HepG2 (cell line): ENCODE measurements around the gene EFCAB3. TPM values are rescaled to one million over a fixed set of nuclear protein-coding genes. Genes with fewer than 3 reads are reported as not detected.
A peak's percentile ranks its signal among the peaks of the same experiment; 100 is the strongest.
"Not testable (repeated sequence)": the region's sequence is repeated elsewhere in the genome, so short reads cannot be mapped to it uniquely, and the experiment has no call there.

Experiments used
- ATAC-seq: fragments of 200-7000 bp; cut with Tn5 transposase; 3 replicates; pipeline ENCODE4 v1.9.1; 2020; ENCODE audit warnings: mild to moderate bottlenecking, moderate library complexity
- BruUV-seq: library from RNA; stranded (reverse); fragments of 400-500 nt; replicated peaks from 2 replicates; lab custom pipeline; 2021; lab: Mats Ljungman, UMichigan
- CTCF ChIA-PET: fragments of 300-600 bp; formaldehyde crosslinking; extraction: SDS; loops from one replicate; lab custom pipeline; 2021; ENCODE audit warnings: low total read pairs, inconsistent platforms, low intra/inter-chr PET ratio; lab: Yijun Ruan, JAX
- POLR2A ChIA-PET: fragments of 350-600 bp; sonication (Branson Sonifier 250); formaldehyde crosslinking; loops from one replicate; lab custom pipeline; 2020; ENCODE audit warnings: antibody characterized with exemption, inconsistent platforms; lab: Yijun Ruan, JAX
- DNase-seq: peaks from one replicate; pipeline ENCODE4 v3.0.0-alpha.2; 2015; ENCODE audit warnings: low spot score
- FAIRE-seq: peaks from 3 replicates; lab custom pipeline; 2011; peaks lifted over from hg19 to GRCh38; lab: Jason Lieb, UNC
- H2AFZ ChIP-seq: one replicate; pipeline ENCODE4 v1.6.1; 2011; ENCODE audit warnings: low read length, inconsistent platforms
- H3K27ac ChIP-seq: fragments of 300-600 bp; 3 replicates; pipeline ENCODE4 v1.8.0; 2011; ENCODE audit warnings: mixed run types, mild to moderate bottlenecking, mixed read lengths, low read length, inconsistent platforms; ENCODE audit not compliant: insufficient read depth; ENCODE audit errors: extremely low read length
- H3K27me3 ChIP-seq, 2 experiments: fragments of 200-600 bp in 1 of 2; 2 replicates in 1 of 2; 3 replicates in 1 of 2; pipeline versions ENCODE4 v1.6.0 to v1.8.0; 2011; ENCODE audit warnings: low read length in 2 of 2, mild to moderate bottlenecking in 2 of 2, moderate library complexity in 2 of 2, inconsistent platforms in 1 of 2; ENCODE audit not compliant: insufficient read depth in 2 of 2, control insufficient read depth in 1 of 2
- H3K36me3 ChIP-seq, 2 experiments: fragments of 200-600 bp in 1 of 2; replicated peaks in 1 of 2; 2 replicates in 1 of 2; 3 replicates in 1 of 2; pipeline versions ENCODE4 v1.5.1 to v1.8.0; 2011; ENCODE audit warnings: low read length in 2 of 2, inconsistent platforms in 1 of 2; ENCODE audit not compliant: insufficient read depth in 2 of 2, control insufficient read depth in 1 of 2
- H3K4me1 ChIP-seq: 2 replicates; pipeline ENCODE4 v1.5.1; 2012; ENCODE audit warnings: low read length, inconsistent platforms; ENCODE audit not compliant: insufficient read depth
- H3K4me2 ChIP-seq: 2 replicates; pipeline ENCODE4 v1.6.0; 2011; ENCODE audit warnings: low read depth, low read length, inconsistent platforms
- H3K4me3 ChIP-seq, 3 experiments: fragments of 200-600 bp in 1 of 3; sonication (generic), shearing (Covaris generic) in 1 of 3; replicated peaks in 1 of 3; 2 replicates each; pipeline ENCODE4 v1.5.1; 2011 to 2016; ENCODE audit warnings: low read length in 3 of 3, inconsistent platforms in 2 of 3, low read depth in 2 of 3, mild to moderate bottlenecking in 2 of 3, control low read depth in 1 of 3, mixed read lengths in 1 of 3; ENCODE audit not compliant: insufficient read depth in 1 of 3
- H3K79me2 ChIP-seq: one replicate; pipeline ENCODE4 v1.6.1; 2011; ENCODE audit warnings: low read length, inconsistent platforms; ENCODE audit not compliant: insufficient read depth
- H3K9ac ChIP-seq: 2 replicates; pipeline ENCODE4 v1.6.0; 2011; ENCODE audit warnings: mild to moderate bottlenecking, low read depth, low read length, inconsistent platforms; ENCODE audit not compliant: insufficient read depth
- H3K9me3 ChIP-seq: 2 replicates; pipeline ENCODE4 v1.5.1; 2012; ENCODE audit warnings: mild to moderate bottlenecking, low read length
- H4K20me1 ChIP-seq: 2 replicates; pipeline ENCODE4 v1.6.0; 2011; ENCODE audit warnings: inconsistent platforms, mild to moderate bottlenecking, low read length, moderate library complexity; ENCODE audit not compliant: insufficient read depth
- HNRNPL ChIP-seq: fragments of 200-400 bp; formaldehyde crosslinking; IDR thresholded peaks from 2 replicates; pipeline ENCODE4 v1.6.1; 2017; ENCODE audit warnings: mild to moderate bottlenecking, low read depth, low read length
- STAT5B ChIP-seq: sonication (generic); formaldehyde crosslinking; IDR thresholded peaks from 2 replicates; pipeline ENCODE4 v1.4.0; 2020; ENCODE audit warnings: missing genetic modification reagents
- SUZ12 ChIP-seq: fragments of 150-350 bp; IDR thresholded peaks from 2 replicates; pipeline ENCODE4 v1.6.1; 2014; ENCODE audit warnings: low read depth, low read length
- TBX2 ChIP-seq: sonication (generic); formaldehyde crosslinking; IDR thresholded peaks from 2 replicates; pipeline ENCODE4 v1.5.0; 2020; ENCODE audit warnings: missing genetic modification reagents, mild to moderate bottlenecking, borderline replicate concordance
- ZNF12 ChIP-seq: sonication (generic); formaldehyde crosslinking; IDR thresholded peaks from 2 replicates; pipeline ENCODE4 v1.5.0; 2020; ENCODE audit warnings: missing genetic modification reagents
- ZNF280B ChIP-seq: sonication (generic); formaldehyde crosslinking; IDR thresholded peaks from 2 replicates; pipeline ENCODE4 v1.5.0; 2020; ENCODE audit warnings: missing genetic modification reagents, mild to moderate bottlenecking, borderline replicate concordance
- ZNF33A ChIP-seq: sonication (generic); formaldehyde crosslinking; IDR thresholded peaks from 2 replicates; pipeline ENCODE4 v1.5.1; 2020; ENCODE audit warnings: missing genetic modification reagents, mild to moderate bottlenecking, moderate library complexity, borderline replicate concordance
- WGBS: methylation state at CpG from one replicate; pipeline ENCODE4 v1.1.6; 2017; ENCODE audit warnings: low lambda C conversion rate; 5-methylcytosine and 5-hydroxymethylcytosine counted together
- in situ Hi-C: cut with HindIII; loops from 2 replicates; pipeline ENCODE4 v1.10.0; 2017; ENCODE audit warnings: low pct_unique_long_range_greater_than_20kb; ENCODE audit not compliant: extremely low pct_ligation_motif_present
- intact Hi-C: fragments of 100-400 bp; cut with micrococcal nuclease; formaldehyde crosslinking; loops from one replicate; pipeline ENCODE4 v1.10.0; 2022; ENCODE audit not compliant: unreplicated experiment
- polyA plus RNA-seq, 8 experiments: library from polyadenylated mRNA; depleted of rRNA in 3 of 8; stranded (reverse) in 7 of 8; unstranded in 1 of 8; fragments of >200 nt; fragmentation: Illumina TruSeq in 4 of 8; extraction: Trizol in 4 of 8; gene quantifications; 2 replicates each; pipeline versions ENCODE4 v1.2.1 to v1.2.3, GENCODE V29; 2011 to 2016; ENCODE audit warnings: low read depth in 4 of 8, missing spikeins in 1 of 8, mixed read lengths in 1 of 8; ENCODE audit not compliant: insufficient read depth in 1 of 8
- total RNA-seq, 5 experiments: library from RNA; depleted of rRNA; stranded (reverse); fragments of >200 nt; fragmentation: Illumina TruSeq; extraction: Trizol; gene quantifications; 2 replicates each; pipeline ENCODE4 v1.2.3, GENCODE V29; 2016; ENCODE audit warnings: low read depth in 1 of 5

Gene EFCAB3
- total and polyA plus RNA-seq, 2 of the 13 experiments (the other 11 are each of a cell fraction or from before 2014, with no cell fraction given) = not detected

- ChIA-PET POLR2A (no interaction called here), CTCF (no interaction called here)
- no peak for TF ChIP-seq ZNF33A (CRISPR knock-in tag)
- TF ChIP-seq STAT5B (CRISPR knock-in tag) = no peak
- TF ChIP-seq TBX2 = no peak
- TF ChIP-seq HNRNPL = no peak
- no peak for TF ChIP-seq SUZ12
- TF ChIP-seq ZNF280B (CRISPR knock-in tag) = no peak
- TF ChIP-seq ZNF12 (CRISPR knock-in tag) = no peak
- no peaks in the 10 kb centered on the region for H4K20me1 ChIP-seq
- H3K4me3 ChIP-seq = no peak overlapping the region
- H3K4me1 ChIP-seq = peaks cover 6% of the 10 kb centered on the region; the same call in 1 of the 2 replicates
- peaks cover 17 to 66% of the 10 kb centered on the region in 2 experiments for H3K36me3 ChIP-seq
- H3K9ac ChIP-seq = no peak overlapping the region
- DNase-seq = no peak
- H3K27me3 ChIP-seq = no peaks in the 10 kb centered on the region
- no peak overlapping the region for H2AFZ ChIP-seq
- in situ Hi-C loops (no loop called here), intact Hi-C loops (no loop called here)
- BruUV-seq = no TSS peak
- no peaks in the 10 kb centered on the region for H3K79me2 ChIP-seq
- no peak overlapping the region for H3K27ac ChIP-seq
- no peak overlapping the region for H3K4me2 ChIP-seq
- H3K9me3 ChIP-seq = no peaks in the 10 kb centered on the region
- no peak for FAIRE-seq
- ATAC-seq = no peak
- WGBS = 94% methylated on average over 4 of the region's 4 CpGs
These were observed 63.7 kb downstream of the EFCAB3 start for GRCh38 chr17:62444063-62444462.

- H3K27ac ChIP-seq, DNase-seq, FAIRE-seq, CTCF ChIA-PET, ATAC-seq, H3K79me2 ChIP-seq, H2AFZ ChIP-seq, POLR2A ChIA-PET, H3K4me2 ChIP-seq, H3K27me3 ChIP-seq, in situ Hi-C loops, H3K9me3 ChIP-seq, H3K4me3 ChIP-seq, H4K20me1 ChIP-seq, H3K9ac ChIP-seq, BruUV-seq, intact Hi-C loops, H3K4me1 ChIP-seq: not testable (repeated sequence)
- 97% methylated on average over 4 of the region's 4 CpGs for WGBS
- H3K36me3 ChIP-seq = peaks cover 15 to 62% of the 10 kb centered on the region in 2 experiments
These were observed 65.4 kb downstream of the EFCAB3 start for GRCh38 chr17:62445791-62446190.

GRCh38 chr17:62452195-62452594 is 71.8 kb downstream of the EFCAB3 start:
- intact Hi-C loops, BruUV-seq, H3K27ac ChIP-seq, H3K4me1 ChIP-seq, H3K4me3 ChIP-seq, H3K27me3 ChIP-seq, CTCF ChIA-PET, H2AFZ ChIP-seq, H3K9me3 ChIP-seq, ATAC-seq, H3K4me2 ChIP-seq, H4K20me1 ChIP-seq, H3K79me2 ChIP-seq, H3K9ac ChIP-seq, POLR2A ChIA-PET, DNase-seq, in situ Hi-C loops: not testable (repeated sequence)
- peak; percentile 23 for FAIRE-seq
- 95% methylated on average over 4 of the region's 4 CpGs for WGBS
- H3K36me3 ChIP-seq = peaks cover 7 to 12% of the 10 kb centered on the region in 2 experiments; a peak in 4 of 5 replicates
